GM21723 (cell line): ENCODE data around the gene PERM1.
"Not testable (repeated sequence)": the region's sequence is repeated elsewhere in the genome, so short reads cannot be mapped to it uniquely, and the experiment has no call there.

Source experiments
- ATAC-seq: cut with Tn5 transposase; IDR thresholded peaks from one replicate; pipeline ENCODE4 v1.9.1; 2021; ENCODE audit warnings: mild to moderate bottlenecking, moderate library complexity; ENCODE audit not compliant: unreplicated experiment

The PERM1 gene

GRCh38 chr1:950881-951280 is 31.0 kb downstream of the PERM1 start:
- no peak for ATAC-seq

DNA sequence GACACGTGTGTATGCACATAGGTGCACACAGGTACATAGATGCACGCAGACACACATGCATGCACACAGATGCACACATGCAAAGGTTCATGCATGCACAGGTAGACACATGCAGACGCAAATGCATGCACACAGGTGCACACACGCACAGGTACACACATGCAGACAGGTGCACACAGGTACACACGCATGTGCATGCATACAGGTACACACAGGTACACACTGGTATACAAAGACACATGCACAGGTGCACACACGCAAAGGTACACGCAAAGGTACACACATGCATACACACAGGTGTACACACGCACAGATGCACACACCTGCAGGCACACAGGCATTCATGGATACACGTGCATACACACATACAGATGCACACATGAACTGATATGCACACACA is 31.6 kb downstream of the PERM1 start:
- no peak for ATAC-seq

- ATAC-seq, result no peak
Observed at GRCh38 chr1:947958-948357, 33.9 kb downstream of the PERM1 start.

DNA sequence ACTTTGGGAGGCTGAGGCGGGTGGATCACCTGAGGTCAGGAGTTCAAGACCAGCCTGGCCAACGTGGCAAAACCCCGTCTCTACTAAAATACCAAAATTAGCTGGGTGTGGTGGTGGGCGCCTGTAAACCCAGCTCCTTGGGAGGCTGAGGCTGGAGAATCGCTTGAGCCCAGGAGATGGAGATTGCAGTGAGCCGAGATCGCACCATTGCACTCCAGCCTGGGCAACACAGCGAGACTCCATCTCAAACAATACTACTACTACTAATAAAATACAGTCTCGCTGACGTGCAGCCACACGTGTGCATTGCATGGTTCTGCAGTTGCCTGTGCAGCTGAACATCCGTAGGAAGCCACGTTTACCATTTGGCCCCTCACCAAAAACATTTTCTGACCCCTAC is 35.1 kb downstream of the PERM1 start:
- not testable (repeated sequence) for ATAC-seq

GRCh38 chr1:945688-946556 is 36.0 kb downstream of the PERM1 start:
- ATAC-seq, result no peak

- no peak for ATAC-seq
Observed at GRCh38 chr1:944341-945325, 37.3 kb downstream of the PERM1 start.

GRCh38 chr1:943545-944340 is 38.1 kb downstream of the PERM1 start:
- ATAC-seq, result no peak

DNA sequence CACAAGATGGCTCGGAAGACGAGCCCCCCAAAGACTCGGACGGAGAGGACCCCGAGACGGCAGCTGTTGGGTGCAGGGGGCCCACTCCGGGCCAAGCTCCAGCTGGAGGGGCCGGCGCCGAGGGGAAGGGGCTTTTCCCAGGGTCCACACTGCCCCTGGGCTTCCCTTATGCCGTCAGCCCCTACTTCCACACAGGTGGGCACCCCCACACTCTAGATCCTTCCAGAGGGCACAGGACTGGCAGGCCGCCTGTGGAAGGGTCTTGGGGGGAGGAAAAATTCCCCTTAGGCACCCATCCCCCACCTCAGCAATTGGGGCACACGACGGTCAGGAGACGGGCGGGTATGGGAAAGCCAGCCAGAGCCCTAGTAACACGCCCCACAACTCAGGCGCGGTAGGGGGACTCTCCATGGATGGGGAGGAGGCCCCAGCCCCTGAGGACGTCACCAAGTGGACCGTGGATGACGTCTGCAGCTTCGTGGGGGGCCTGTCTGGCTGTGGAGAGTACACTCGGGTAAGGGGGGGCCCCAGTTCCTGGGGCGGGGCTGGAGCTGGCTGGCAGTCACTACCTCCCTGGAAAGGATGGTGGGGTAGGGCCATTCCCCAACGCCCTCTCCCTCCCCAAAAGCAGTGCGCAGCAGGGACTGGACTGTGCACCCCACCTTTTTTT is 38.9 kb downstream of the PERM1 start:
- no peak for ATAC-seq

GRCh38 chr1:942411-942821 is 39.5 kb downstream of the PERM1 start:
- no peak for ATAC-seq

DNA sequence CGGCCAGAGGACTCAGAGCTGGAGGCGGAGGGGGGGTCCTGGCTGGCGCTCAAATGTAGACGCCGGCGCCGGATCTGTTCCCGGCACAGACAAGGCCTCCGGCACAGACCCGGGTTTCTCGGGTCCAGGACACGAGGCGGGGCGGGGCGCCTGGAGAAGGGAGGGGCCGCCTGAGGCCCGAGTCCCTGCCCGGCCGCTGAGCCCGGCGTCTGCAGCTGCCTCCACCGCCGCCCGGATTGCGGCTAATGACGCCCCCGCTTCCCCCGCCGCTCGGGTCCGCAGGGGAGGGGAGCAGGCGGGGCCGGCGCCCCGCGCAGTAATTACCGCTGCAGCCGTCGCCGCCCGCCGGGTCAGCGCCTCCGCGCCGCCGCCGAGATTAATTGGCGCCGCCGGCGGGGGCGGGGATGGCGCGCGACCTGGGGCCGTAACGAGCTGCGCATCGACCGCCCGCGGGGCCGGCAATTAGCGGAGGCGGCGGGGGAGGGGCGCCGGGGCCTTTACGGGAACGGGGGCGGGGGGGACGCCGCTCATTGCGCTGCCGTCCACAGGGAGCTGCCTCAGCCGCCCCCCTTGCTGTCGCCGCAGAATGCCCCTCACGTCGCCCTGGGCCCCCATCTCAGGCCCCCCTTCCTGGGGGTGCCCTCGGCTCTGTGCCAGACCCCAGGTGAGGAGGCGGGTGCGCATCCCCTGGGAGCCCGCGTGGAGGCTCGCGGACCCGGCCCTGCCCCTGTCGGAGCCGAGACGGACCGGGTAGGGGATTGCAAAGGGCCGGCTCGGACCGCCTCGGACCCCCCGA is 40.1 kb downstream of the PERM1 start:
- no peak for ATAC-seq

DNA sequence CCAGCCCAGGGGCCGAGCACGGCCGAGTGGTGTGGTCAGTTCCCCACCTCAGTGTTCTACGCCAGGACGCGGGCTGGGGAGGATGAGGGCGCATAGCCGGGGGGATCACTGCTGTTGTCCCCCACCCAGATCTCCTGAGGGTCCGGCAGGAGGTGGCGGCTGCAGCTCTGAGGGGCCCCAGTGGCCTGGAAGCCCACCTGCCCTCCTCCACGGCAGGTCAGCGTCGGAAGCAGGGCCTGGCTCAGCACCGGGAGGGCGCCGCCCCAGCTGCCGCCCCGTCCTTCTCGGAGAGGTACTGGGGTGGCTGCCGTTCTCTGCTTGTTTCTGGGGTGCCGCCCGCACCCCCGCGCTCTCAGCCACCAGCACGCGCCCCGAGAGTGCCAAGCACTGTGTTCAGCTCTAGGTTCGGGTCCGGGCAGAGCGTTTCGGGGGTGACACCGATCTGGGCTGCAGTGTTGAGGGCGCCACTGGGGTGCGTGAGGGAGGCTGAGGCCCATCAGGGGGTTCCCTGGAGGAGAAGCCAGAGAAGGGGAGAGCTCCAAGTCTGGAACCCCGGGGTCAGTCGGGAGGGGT is 40.8 kb downstream of the PERM1 start:
- no peak for ATAC-seq

DNA sequence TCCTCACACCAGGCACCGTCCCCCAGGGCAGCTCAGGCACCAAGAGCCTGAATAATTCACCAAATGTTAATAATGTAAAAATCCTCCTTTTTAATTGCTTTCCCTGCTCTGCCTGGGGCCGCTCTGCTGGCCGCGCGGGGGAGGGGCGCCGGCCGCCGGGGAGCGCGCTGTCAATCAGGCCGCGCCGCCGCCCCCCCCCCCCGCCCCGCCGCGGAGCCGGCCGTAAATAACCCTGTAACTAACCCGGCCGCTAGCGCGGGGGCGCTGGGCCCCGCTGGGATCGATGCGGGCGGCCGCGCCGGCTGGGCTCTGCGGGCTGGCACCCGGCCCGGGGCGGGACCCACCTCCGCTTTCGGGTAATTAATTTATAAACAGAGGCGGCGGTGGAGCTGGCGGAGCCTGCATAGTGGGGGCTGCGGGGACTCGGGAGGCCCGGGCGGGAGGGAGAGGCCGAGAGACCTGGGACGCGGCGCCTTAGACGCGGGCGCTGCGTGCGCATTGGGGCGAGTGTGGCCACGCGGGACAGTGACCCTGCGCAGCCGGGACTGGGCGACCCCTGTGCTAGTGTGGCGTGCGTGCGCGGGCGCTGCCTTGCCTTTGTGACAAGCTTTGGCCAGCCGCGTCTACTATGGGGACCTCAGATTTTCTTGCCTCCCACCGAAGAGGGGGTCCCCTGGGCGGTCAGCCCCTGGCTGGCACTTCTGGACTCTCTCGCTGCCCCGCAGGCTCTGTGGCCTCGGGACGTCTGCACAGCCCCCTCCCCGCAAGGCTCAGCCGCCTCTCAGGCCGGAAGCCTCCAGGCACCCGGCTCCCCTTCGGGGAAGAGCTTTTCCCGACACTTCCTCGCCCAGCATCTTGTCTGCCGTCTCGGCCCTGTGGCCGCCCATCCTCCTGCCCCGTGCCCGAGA is 41.5 kb downstream of the PERM1 start:
- no peak for ATAC-seq

- no peak for ATAC-seq
Observed at GRCh38 chr1:939511-940106, 42.3 kb downstream of the PERM1 start.

DNA sequence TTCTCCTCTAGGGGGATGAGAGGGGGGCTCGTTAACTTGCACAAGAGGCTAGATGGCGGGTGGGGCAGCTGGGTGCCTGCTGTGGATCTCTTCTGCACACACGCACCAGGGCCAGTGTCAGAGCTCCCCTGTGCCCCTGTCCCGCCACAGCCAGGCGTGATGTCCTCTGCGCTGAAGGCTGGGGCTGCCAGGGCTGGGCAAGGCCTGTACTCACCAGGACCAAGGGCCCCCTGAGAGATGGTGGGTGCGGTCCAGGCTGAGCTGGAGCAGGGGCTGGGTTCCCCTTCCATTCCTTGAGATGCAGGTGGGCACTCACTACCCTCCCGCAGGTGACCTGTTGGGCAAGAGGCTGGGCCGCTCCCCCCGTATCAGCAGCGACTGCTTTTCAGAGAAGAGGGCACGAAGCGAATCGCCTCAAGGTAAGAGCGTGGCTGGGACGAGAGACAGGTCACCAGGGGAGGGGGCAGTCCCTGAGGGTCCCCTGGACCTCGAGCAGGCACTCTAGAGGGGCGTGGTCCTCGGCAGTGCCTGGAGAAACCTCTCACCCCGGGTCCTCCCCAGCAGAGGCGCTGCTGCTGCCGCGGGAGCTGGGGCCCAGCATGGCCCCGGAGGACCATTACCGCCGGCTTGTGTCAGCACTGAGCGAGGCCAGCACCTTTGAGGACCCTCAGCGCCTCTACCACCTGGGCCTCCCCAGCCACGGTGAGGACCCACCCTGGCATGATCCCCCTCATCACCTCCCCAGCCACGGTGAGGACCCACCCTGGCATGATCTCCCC is 43.0 kb downstream of the PERM1 start:
- ATAC-seq, result no peak

- ATAC-seq, result no peak
Observed at GRCh38 chr1:938088-938683, 43.7 kb downstream of the PERM1 start.

DNA sequence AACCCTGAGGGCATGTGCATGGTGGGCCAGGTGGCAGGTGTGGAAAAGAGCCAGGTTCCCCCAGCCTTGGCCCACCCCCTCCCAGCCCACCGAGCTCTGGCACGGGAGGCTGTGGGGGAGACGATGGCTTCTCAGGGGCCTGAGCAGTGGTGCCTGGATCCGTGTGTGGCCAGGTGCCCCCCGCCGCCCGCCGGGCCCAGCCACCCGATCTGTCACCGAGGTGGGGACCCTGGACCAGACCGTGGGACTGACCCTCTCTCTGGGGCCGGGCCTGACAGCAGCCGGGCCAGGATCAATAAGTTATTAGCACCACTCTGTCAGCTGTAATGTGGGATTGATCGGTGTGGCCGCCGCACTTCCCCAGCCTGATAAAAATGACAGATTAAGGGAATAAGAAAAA is 44.4 kb downstream of the PERM1 start:
- ATAC-seq, result no peak
